Stimulated activated CD8-positive, alpha-beta memory T cell treated with anti-CD3 and anti-CD28 coated beads, Interleukin-15, amount 100 ng/mL, for 48 hours (primary cell): ENCODE data around the gene SMAD3.

Source experiments
- DNase-seq, 2 donors: peaks; one replicate each; pipeline ENCODE4 v3.0.0-alpha.2; 2020; ENCODE audit warnings: low read depth in 2 of 2

SMAD3 gene

DNA sequence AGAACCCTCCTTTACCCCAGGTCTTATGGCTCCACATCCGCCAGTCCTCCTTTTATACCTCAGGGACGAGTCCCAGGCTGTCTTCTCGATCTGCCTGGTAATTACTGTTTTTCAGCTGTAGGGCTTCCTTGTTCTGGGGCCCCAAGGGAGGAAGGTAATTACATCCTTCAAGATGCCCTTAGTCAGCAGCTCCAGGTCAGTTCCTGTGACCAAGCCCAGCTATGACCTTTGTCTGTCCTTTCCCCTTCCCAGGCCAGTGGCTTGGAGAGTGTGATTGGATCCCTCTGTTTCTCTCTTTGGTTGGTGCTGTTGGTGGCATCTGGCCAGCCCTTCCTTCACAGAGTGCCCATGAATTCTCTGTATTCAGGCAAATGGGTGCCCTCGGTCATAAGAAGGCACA is 96.5 kb downstream of the SMAD3 start:
- DNase-seq: no peak

DNA sequence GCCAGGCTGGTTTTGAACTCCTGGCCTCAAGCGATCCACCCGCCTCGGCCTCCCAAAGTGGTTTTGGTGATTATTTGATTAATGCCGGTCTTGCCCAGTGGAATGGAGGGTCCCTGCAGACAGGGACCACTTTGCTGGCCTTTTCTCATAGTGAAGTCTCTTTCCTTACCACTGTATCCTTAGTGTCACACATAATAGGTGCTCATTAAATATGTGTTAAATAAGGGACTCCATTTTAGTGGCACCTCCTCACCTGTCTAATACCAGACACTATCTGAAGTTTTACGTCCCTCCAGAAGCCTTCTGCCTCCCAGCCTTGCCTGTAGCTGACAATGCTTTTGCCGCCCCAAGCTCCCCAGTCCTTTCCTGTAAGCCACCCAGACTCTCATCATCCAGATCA is 97.8 kb downstream of the SMAD3 start:
- no peak for DNase-seq

DNA sequence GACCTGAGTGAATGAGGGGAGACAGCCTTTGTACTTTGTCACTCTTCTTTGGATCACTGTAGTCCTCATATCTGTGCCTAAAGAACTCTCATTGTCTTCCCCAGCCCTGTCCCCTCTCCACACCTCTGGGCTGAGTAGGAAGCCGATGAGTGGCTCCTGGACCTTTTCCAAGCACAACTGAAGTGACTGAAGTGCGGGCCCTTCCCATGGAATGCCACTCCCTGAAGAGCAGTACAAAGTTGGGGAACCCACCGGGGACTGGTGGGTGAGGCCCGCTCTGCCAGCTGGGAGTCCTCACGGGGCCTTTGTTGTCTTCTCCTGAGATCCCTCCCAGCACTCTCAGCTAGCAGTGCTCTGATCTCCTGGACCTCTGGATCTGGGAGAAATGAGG is 99.0 kb downstream of the SMAD3 start:
- no peak for DNase-seq

DNA sequence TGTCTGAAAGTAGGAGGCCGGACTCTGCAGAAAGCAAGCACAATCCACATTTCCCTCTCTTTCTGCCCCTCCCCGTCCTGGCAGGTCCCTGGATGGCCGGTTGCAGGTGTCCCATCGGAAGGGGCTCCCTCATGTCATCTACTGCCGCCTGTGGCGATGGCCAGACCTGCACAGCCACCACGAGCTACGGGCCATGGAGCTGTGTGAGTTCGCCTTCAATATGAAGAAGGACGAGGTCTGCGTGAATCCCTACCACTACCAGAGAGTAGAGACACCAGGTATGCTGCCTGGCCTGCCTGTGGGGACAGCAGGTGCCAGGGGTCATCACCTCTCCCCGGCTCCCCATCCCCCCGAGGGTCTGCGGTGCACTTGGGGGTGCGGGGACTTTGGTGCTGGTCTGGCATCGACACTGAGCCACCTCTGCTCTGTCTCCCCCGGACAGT is 99.4 kb downstream of the SMAD3 start:
- no peak for DNase-seq

DNA sequence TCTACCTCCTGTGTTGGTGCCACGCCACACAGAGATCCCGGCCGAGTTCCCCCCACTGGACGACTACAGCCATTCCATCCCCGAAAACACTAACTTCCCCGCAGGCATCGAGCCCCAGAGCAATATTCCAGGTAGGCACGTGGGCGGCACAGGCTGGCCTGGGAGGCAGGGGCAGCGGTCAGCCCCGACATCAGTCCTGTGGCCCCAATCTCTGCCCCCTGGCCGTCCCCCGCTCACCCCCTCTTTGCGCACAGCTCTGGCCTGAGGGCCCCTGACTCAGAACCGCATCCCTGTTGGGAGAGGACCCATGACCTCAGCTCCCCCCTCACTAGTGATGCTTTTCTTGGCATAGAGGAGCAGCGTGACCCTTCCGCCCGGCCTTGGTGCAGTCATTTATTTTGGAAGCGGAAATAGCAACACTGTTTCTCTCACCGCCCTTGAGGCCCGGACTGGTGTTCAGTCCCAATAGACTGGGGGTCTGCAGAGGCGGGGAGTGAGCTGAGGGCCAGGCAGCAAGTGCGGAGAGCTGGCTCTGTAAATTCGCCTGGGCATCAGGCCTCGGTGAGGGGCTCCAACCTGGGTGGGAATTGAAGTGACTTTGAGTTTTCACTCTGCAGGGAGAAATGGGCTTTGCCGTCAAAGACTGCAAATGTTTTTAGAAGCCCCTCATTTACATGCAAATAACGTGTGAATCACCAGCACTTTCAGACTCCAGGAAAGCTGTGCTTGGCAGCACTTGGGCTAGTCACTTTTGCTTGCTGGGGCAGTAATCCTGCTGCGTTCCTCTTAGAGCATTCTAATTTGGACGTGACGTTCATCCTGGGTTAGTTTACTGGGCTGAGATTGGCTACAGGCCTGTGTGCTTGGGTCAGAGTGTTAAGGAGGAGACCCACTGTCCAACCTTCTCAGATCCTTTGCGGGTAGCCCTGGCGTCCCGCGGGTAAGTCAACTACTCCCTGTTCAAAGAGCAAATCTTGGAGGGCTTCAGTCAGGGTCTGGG is 100.2 kb downstream of the SMAD3 start:
- no peak for DNase-seq

DNA sequence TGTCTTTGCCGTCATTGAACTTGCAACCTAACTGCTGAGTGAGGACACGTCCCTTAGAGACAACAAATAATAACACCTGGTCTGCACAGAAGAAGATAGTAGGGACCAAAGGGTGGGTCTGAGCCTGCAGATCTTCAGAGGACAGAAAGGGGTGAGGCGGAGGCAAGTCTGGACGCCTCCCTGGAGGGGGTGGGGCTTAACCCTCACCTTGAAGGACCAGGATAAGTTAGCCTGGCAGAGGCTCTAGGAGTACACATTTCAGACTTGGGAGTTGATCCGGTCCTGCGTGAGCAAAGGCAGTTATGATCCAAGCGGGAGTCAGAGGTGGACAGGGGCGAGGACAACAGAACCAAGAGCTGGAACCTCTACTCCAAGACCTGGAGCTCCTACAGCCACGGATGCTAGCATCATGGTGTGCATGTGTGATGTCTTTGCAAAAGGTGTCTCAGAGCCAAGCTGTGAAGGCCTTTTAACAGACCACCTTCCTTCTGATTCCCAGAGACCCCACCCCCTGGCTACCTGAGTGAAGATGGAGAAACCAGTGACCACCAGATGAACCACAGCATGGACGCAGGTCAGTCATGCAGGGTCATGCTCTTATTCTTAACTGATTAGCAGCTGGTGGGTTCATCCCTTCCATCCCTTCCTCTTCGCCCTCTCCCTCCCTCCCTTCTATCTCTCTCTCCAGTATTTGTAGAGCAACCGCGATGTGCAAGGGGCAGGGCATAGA is 101.0 kb downstream of the SMAD3 start:
- no peak for DNase-seq

DNA sequence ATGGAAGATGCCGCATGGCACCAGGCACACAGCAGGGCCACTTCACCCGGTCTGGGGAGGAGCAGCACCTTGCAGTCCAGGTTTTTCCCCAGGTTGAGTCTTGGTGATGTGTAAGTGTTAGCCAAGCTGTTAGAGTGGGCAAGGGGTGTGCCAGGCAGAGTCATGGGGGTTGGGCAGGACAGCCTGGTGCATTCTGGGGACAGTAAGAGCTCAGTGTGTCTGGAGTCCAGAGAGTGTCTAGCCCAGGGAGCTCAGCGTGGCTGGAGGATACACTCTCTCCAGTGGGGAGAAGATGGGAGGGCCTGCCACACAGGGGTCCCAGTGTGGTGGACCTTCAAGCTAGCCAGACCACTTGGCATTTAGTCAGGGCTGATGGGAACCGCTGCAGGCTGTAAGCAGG is 101.7 kb downstream of the SMAD3 start:
- DNase-seq: no peak

DNA sequence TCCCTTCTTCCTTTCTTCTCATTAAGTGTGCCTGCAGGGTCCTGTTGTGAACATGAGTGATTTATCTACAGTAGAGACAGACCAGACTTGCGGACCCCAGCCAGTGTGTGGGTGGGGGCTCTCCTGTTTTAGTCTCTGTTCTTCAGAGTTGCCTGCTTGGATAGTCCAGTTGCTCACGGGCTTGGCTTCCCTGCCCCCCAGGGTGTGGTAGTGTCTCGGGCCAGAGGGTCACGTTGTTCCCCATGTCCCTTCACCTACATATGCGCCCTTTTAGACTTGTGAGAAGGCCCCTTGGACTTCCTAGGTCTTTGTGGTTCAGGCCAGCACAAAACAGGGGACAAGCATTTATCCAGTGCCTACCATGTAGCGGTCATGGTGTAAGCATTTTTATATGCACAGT is 103.3 kb downstream of the SMAD3 start:
- DNase-seq: no peak

DNA sequence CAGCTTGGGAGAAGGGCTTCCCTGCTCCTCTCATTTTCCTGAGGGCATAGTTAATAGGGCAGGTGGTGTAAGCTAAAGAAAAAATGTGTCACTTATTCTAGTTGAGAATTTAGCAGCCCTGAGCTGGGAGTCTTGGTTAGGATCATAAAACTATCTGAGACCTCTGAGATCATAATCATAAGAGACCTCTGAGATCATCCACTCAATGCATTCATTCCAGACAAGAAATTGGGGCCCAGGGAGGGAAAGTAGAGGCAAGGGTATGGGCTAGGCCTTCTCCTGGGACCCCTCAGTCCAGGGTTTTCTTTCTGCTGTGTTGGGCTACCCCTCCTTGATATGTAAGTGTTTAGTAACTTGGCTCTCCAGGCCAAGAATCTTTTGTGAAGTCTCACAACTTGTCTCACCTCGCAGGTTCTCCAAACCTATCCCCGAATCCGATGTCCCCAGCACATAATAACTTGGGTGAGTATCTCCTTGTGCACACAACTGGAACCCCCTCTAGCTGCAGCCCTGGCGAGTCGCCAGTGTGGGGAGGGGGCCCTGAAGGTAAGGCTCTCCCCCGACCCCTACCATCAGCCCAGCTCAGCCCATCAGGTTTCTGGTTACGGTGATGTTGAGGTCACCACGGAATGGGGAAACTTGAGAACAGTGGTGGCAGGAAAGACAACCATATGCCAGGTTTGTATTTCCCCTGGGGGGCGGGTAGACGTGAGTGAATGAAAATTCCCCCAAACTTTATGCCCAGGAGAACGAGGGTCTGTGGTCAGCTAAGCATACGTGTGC is 104.9 kb downstream of the SMAD3 start:
- no peak for DNase-seq

DNA sequence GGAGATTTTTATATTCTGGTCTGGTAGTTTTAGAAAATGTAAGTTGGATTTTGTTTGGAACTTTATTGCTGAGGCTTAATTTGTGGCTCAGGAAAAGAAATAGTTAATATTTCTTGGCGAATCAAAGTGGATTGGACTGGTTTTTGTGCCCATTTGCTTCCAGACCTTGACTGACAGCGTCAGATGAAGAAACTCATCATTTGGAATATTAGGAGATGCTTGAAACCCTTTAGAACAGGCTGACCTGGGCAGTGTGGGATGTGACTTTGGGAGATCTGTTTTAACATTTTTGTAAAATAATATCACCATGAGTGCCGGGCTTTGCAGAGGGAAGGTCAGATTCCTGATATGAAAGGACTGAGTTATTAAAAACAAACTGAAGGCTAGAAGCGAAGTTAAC is 106.1 kb downstream of the SMAD3 start:
- DNase-seq: no peak

DNA sequence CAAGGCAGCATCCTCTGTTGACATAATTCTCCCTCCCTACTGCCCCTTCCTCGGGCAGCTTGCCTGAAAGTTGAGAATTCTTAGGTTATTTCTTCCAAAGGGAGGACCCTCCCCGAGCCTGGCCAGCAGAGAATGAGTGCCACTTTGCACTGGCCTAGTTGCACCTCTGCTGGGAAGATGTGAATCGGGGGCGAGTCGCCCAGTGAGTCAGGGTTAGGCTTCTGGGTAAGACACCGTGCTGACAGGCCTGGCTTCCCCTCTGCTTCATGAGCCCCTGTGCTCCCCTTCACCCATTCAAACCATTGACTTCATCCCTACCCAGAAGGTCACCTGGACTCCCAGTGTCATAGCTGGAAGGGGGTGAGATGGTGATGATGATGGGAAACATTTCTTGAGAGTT is 106.8 kb downstream of the SMAD3 start:
- DNase-seq: no peak

DNA sequence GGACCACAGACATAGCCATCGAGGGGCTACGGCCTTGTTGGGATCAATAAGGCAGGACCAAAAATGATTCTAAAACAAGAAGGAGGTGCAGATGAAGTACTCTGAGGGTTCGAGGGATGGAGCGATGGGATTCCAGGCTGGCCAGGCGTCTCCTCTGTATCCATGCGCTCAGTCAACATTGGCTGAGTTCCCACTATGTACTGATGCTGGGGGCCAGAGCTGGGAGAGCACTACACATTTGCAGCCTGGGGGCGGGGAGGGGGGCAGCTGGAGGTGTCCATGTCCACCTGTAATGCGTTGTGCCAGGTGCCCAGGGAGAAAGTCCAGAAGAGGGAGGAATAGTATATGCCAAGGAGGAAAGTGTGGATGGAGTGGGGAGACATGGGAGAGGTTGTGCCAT is 107.6 kb downstream of the SMAD3 start:
- no peak for DNase-seq

DNA sequence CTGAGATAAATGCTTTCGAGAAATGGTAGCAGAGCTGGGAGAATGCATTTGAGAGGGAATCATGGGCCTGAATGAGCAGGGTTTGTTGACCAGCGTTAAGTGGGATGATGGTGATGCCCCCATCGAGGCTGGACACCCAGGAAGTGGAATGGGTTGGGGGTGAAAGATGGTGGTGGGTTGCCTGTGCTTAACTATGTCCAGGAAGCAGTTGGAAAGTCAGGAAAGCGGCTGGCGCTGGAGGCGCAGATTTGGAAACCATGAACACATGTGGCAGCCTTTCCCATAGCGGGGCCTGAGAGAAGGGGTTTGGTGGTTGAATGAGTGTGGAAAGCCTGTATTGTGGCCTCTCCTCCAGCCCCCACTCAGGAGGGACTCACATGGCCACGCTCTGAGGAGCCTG is 108.4 kb downstream of the SMAD3 start:
- DNase-seq: no peak

DNA sequence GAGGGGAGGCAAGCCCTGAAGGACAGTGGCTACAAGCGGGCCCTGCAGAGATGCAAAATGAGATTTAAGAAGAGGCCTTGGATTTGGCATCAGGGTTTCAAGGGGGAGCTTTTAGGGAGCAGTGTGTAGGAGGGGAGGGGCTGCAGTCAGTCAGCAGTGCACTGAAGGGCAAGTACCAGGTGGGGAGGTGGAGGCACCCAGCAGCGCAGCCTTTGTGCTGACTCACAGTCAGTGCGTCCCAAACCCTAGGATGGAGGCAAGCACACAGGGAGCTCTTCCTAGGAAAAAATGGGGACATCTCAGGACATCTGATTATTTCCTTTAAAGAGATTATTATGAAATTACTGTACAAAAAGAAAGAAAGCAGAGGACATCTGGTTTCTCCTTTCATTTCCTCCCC is 109.0 kb downstream of the SMAD3 start:
- DNase-seq: no peak

DNA sequence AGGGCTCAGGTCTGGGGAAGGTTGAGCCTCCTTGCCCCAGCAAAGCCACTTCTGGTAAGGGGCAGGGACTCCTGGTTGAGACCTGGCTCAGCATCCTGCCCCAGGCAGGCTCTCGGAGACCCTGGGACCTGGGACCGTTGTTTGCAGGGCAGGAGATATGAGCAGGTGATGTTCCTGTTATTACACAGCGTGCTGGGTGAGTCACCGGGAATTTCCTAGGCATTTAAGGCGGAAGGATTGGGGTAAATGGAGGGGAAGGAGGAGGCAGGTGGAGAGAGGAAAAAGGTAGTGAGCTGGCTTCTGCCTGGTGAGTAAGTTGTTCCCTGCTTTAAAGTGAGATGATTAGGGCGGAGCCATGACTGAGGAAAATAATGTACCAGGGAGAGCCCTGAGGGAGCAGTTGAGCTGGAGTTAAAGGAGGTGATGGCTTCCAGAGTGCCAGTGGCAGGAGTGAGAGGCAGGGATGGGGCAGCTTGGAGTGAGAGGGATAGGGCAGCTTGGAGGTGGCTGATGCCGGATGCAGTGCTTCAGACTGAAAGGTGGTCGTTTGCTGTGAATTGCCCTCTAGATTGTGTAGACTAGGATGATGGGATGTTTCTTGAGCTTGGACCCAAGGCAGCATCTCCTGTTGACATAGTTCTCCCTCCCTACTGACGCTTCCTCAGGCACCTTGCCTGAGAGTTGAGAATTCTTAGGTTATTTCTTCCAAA is 109.6 kb downstream of the SMAD3 start:
- DNase-seq: no peak

DNA sequence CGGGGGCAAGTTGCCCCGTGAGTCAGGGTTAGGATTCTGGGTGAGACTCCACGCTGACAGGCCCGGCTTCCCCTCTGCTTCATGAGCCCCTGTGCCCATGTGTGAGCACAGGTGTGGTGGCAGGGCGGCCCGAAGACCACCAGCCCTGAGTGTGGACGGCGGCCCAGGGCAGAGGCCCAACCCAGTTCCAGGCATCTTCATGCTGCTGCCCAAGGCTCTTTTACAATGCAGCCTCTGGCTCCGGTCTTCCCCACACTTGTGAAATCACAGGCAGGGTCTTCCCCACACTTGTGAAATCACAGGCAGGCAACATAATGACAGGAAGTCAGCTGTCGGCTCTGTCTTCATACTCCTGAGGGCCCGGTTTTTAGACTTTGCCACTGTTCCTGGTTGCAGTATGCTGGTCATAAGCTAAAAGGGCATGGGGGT is 110.3 kb downstream of the SMAD3 start:
- no peak for DNase-seq

DNA sequence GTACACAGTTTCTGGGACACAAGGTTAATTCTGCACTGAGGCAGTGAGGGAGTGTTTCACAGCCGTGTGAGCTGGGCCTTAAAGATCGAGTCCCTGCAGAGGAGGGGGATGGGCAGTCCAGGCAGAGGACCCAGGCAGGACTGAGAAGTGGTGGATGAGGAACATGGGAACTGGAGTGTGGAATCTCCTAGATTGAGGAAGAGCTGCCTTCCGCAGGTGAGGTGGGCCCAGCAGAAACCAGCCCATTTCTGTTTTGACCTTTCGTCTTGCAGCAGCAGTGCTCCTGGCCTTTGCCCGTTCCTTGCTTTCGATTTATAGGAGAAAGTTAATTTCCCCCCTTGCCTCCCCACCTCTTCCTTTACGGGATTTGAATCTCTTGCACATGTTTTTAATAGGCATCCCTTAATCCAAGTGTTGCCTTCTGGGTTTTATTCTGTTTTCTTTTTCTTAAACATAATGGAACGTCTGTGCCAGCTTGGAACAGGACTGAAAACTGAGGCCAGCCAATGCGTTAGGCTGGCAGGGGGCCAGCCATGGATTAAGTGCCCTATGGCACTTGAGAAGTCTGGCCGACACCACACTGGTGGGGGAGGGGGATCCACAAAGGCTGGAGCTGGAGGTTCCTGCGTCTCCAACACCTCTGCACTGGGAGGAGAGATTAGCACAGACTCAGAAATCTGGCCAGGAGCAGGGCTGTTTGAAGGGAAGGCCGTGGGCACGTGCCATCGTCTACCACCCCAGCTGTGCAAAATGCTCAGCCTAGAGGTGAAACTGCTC is 111.0 kb downstream of the SMAD3 start:
- no peak for DNase-seq

DNA sequence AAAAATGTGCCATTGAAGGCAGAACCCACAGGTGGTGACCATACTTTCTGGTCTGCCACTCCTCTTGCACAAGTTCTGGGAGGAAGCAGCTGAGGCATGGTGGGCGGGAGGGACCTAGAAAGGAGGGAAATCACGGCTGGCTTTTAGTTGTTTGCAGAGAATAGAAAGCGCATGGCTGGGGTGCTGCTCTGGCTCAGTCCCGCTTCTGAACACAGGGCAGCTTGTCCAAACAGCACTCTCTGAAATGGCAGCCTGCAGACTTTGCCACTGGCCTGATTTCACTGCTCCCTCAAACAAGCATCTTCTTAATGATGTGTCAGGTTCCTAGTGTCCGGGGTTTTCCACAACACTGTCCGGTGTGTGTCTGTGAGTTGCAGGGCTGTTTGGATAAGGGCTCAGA is 112.3 kb downstream of the SMAD3 start:
- no peak for DNase-seq

DNA sequence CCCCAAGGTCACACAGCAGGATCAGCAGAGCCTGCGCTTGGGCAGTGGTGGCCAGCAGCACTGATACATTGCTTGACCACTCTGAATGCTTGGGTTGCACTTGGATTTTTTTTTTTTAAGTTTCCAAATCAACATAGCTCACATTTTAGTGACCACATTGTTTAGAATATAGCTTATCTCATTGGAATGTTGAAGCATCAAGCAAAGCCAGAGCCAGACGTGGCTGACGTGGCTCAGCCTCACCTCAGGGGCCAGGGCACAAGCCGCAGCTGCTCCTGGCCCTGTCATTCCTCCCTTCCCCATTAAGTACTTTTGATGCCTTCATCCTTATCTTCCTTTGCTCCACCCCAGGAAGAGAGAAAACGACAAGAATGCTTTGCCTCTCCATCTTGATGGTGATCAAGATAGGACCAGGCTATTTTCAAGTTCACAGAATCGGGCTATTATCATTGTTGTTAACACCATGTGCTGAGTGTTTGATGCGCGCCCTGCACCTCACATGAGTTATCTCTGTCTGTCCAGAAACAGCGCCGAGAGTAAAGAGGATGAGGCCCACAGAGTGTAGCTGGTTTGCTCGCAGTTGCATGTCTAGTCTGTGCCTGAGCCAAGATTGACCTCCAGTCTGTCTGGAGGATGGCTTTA is 113.3 kb downstream of the SMAD3 start:
- no peak for DNase-seq

DNA sequence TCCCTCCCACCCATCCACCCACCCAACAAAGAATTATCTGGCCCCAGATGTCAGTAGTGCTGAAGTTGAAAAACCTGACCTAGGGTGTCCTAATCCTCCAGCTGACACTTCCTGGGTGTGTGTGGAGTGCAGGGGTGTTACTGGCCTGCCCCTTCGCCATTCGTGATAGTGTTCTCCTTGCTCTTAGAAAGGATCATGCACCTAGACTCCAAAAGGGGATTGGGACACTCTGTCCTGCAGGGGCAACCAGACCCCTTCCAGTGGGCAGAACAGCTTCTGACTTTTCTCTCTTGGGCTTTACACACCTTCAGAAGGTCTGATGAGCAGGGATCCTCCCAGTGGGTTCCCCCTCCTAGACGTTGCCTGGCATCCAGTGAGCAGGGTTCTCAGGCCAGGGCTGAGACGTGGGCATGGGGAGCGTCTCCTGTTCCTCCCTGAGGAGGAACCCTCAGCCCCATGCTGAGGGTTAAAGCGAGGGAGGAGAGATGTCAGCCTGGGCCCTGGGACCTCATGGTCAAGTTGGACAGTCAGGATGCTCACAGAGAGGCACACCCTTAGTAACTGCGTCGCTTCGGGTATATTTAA is 114.1 kb downstream of the SMAD3 start:
- no peak for DNase-seq
